Suppressor macrophage treated with lipopolysaccharide for 4 hours (primary cell): ENCODE data around the gene TRAF3IP3.

ENCODE experiments used
- DNase-seq: peaks from one replicate; pipeline ENCODE4 v3.0.0-alpha.2; 2020

The TRAF3IP3 gene

DNA sequence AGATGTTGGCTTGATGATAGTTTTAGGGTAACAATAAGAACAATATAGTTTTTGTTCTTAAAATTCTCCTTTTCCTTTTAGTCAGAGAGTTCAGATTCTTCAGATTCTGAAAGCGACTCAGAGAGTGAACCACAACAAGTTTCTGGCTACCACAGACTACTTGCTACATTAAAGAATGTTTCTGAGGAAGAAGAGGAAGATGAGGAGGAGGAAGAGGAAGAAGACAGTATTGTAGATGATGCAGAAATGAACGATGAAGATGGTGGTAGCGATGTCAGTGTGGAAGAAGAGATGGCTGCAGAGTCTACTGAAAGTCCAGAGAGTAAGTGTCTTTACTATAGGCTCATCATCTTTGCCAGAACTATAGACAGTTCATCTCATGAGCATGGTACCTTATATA is 74.9 kb downstream of the TRAF3IP3 start:
- DNase-seq = no peak

DNA sequence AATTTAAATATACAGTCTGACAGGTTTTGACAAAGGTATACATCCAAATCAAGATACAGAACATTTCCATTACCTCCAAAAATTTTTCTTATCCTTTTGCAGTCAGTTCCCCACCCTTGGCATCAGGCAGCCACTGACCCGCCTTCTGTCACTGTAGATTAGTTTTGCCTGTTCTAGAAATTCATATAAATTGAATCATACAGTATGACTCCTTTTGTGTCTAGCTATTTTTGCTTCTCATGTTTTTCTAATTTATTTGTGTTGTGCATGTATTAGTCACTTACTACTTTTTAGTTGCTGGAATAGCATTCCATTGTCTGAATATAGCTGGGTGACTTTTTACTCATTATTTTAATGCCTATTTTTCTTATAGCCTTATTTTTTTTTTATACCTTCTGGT is 75.8 kb downstream of the TRAF3IP3 start:
- DNase-seq = no peak
